Fibroblast of lung (primary cell): Measurements from ENCODE around the gene PIAS1. TPM values are rescaled to one million over a fixed set of nuclear protein-coding genes. Genes with fewer than 3 reads are reported as not detected.
A peak's percentile ranks its signal among the peaks of the same experiment; 100 is the strongest.

Experiments
- DNase-seq, 2 donors: peaks; one replicate each; pipeline versions ENCODE4 v3.0.0 to v3.0.0-alpha.2; 2010; ENCODE audit warnings: low read depth in 2 of 2
- H2AFZ ChIP-seq: 2 replicates; pipeline ENCODE4 v1.5.1; 2012; ENCODE audit warnings: low read length, control low read depth, inconsistent platforms
- H3K27ac ChIP-seq: 2 replicates; pipeline ENCODE4 v1.5.1; 2011; ENCODE audit warnings: low read length, control low read depth; ENCODE audit not compliant: insufficient read depth
- H3K27me3 ChIP-seq: 2 replicates; pipeline ENCODE4 v1.5.1; 2011; ENCODE audit warnings: mild to moderate bottlenecking, low read length; ENCODE audit not compliant: control insufficient read depth, insufficient read depth
- H3K36me3 ChIP-seq: 2 replicates; pipeline ENCODE4 v1.5.1; 2011; ENCODE audit warnings: low read length; ENCODE audit not compliant: control insufficient read depth, insufficient read depth
- H3K4me1 ChIP-seq: 2 replicates; pipeline ENCODE4 v1.5.1; 2011; ENCODE audit warnings: low read length; ENCODE audit not compliant: control insufficient read depth, insufficient read depth; ENCODE audit errors: extremely low read depth
- H3K4me2 ChIP-seq: 2 replicates; pipeline ENCODE4 v1.5.1; 2011; ENCODE audit warnings: low read length, control low read depth; ENCODE audit not compliant: insufficient read depth; ENCODE audit errors: extremely low read depth
- H3K4me3 ChIP-seq, 4 experiments: fragments of 200-600 bp in 1 of 4; sonication (generic) in 1 of 4; replicated peaks in 1 of 4; 2 replicates each; pipeline ENCODE4 v1.5.1; 2011 to 2016; ENCODE audit warnings: low read length in 4 of 4, low read depth in 3 of 4, mild to moderate bottlenecking in 3 of 4, control low read depth in 2 of 4, inconsistent platforms in 1 of 4, mixed read lengths in 1 of 4; ENCODE audit not compliant: insufficient read depth in 1 of 4; ENCODE audit errors: control extremely low read depth in 1 of 4
- H3K79me2 ChIP-seq: 2 replicates; pipeline ENCODE4 v1.5.1; 2012; ENCODE audit warnings: mild to moderate bottlenecking, low read length, inconsistent platforms; ENCODE audit not compliant: control insufficient read depth, insufficient read depth
- H3K9ac ChIP-seq: 2 replicates; pipeline ENCODE4 v1.5.1; 2011; ENCODE audit warnings: mild to moderate bottlenecking, low read length, control low read depth; ENCODE audit not compliant: insufficient read depth
- H3K9me3 ChIP-seq: 2 replicates; pipeline ENCODE4 v1.5.1; 2012; ENCODE audit warnings: low read depth, low read length; ENCODE audit not compliant: control insufficient read depth, insufficient read depth
- H4K20me1 ChIP-seq: 2 replicates; pipeline ENCODE4 v1.5.1; 2011; ENCODE audit warnings: low read length; ENCODE audit not compliant: control insufficient read depth, insufficient read depth; ENCODE audit errors: extremely low read depth
- CTCF ChIP-seq, 2 donors: IDR thresholded peaks in 1 of 2; conservative IDR thresholded peaks in 1 of 2; 1 replicate in 1 of 2; 2 replicates in 1 of 2; pipeline ENCODE4 v1.5.1; 2011 to 2012; ENCODE audit warnings: low read length in 2 of 2, control low read depth in 1 of 2, inconsistent platforms in 1 of 2, low read depth in 1 of 2, mild to moderate bottlenecking in 1 of 2
- EZH2 ChIP-seq: IDR thresholded peaks from 2 replicates; pipeline ENCODE4 v1.5.1; 2012; ENCODE audit warnings: low read length, control low read depth, mild to moderate bottlenecking; ENCODE audit errors: missing control alignments
- polyA plus RNA-seq, 2 donors: library from polyadenylated mRNA; depleted of rRNA in 1 of 2; stranded (reverse) in 1 of 2; unstranded in 1 of 2; fragments of >200 nt; gene quantifications; 2 replicates each; pipeline ENCODE4 v1.2.1, GENCODE V29; 2011 to 2012; ENCODE audit warnings: missing spikeins in 1 of 2
- total RNA-seq: library from RNA; depleted of rRNA; stranded (reverse); fragments of >200 nt; gene quantifications from 2 replicates; pipeline ENCODE4 v1.2.1, GENCODE V29; 2014

PIAS1 gene
- total and polyA plus RNA-seq, 2 donors (not counting 1 experiment from before 2014, with no cell fraction given) = 17.0 to 35.1 TPM

GRCh38 chr15:68209272-68209671 is 155.2 kb downstream of the PIAS1 start:
- Histone ChIP-seq H3K27ac (no peak overlapping the region), H2AFZ (no peak overlapping the region), H3K4me3 (no peak overlapping the region), H3K9ac (no peak overlapping the region), H4K20me1 (no peaks in the 10 kb centered on the region), H3K9me3 (no peaks in the 10 kb centered on the region), H3K27me3 (no peaks in the 10 kb centered on the region), H3K4me2 (no peak overlapping the region), H3K79me2 (no peaks in the 10 kb centered on the region), H3K36me3 (peaks cover 2% of the 10 kb centered on the region), H3K4me1 (no peaks in the 10 kb centered on the region)
- no peak for DNase-seq
- no peak for TF ChIP-seq EZH2

GRCh38 chr15:68209735-68210408 is 155.8 kb downstream of the PIAS1 start:
- H3K27me3 ChIP-seq = no peaks in the 10 kb centered on the region
- no peaks in the 10 kb centered on the region for H4K20me1 ChIP-seq
- TF ChIP-seq CTCF (conservative IDR thresholded peaks at IDR 0.05 in 1 of 2, IDR thresholded peaks at IDR 0.05 in 1 of 2; ENCODE audit: low read depth in 1 of 2, low read length in 2 of 2) = no peak
- no peak for TF ChIP-seq EZH2
- no peak overlapping the region for H3K4me3 ChIP-seq
- no peaks in the 10 kb centered on the region for H3K9me3 ChIP-seq
- no peak overlapping the region for H3K9ac ChIP-seq
- H3K36me3 ChIP-seq = peaks cover 2% of the 10 kb centered on the region
- no peak overlapping the region for H3K4me2 ChIP-seq
- H2AFZ ChIP-seq = no peak overlapping the region
- DNase-seq = no peak
- no peaks in the 10 kb centered on the region for H3K4me1 ChIP-seq
- no peaks in the 10 kb centered on the region for H3K79me2 ChIP-seq
- H3K27ac ChIP-seq = no peak overlapping the region

- Histone ChIP-seq H4K20me1 (no peaks in the 10 kb centered on the region), H3K36me3 (peaks cover 2% of the 10 kb centered on the region), H2AFZ (no peak overlapping the region), H3K4me1 (no peaks in the 10 kb centered on the region), H3K9ac (no peak overlapping the region), H3K4me2 (peak overlapping the region; percentile 35), H3K27ac (no peak overlapping the region), H3K27me3 (no peaks in the 10 kb centered on the region), H3K9me3 (no peaks in the 10 kb centered on the region), H3K4me3 (no peak overlapping the region), H3K79me2 (no peaks in the 10 kb centered on the region)
- no peak for DNase-seq
- TF ChIP-seq CTCF (conservative IDR thresholded peaks at IDR 0.05 in 1 of 2, IDR thresholded peaks at IDR 0.05 in 1 of 2; ENCODE audit: low read depth in 1 of 2, low read length in 2 of 2) (no peak), EZH2 (no peak)
Observed at GRCh38 chr15:68210409-68210756, 156.3 kb downstream of the PIAS1 start.
